GM12873 (cell line): ENCODE results near the gene GP1BB.

Experiments
- CTCF ChIP-seq: IDR thresholded peaks from 2 replicates; pipeline ENCODE4 v1.5.1; 2012; ENCODE audit warnings: low read depth, mild to moderate bottlenecking, moderate library complexity, low read length, control low read depth; ENCODE audit not compliant: insufficient read depth; ENCODE audit errors: missing control alignments

Gene GP1BB

GRCh38 chr22:19739448-19739895, 16.1 kb downstream of the GP1BB start:
- TF ChIP-seq CTCF = no peak

GRCh38 chr22:19739911-19740449, 16.6 kb downstream of the GP1BB start:
- TF ChIP-seq CTCF = no peak

- no peak for TF ChIP-seq CTCF
These were observed 17.2 kb downstream of the GP1BB start for GRCh38 chr22:19740586-19740985.

GRCh38 chr22:19741053-19741452, 17.7 kb downstream of the GP1BB start:
- no peak for TF ChIP-seq CTCF

GRCh38 chr22:19742160-19743066, 19.1 kb downstream of the GP1BB start:
- no peak for TF ChIP-seq CTCF

GRCh38 chr22:19743081-19743480, 19.7 kb downstream of the GP1BB start:
- TF ChIP-seq CTCF = no peak

- no peak for TF ChIP-seq CTCF
These were observed 20.3 kb downstream of the GP1BB start for GRCh38 chr22:19743651-19744050.
